ENCODE measurements around the gene OR5B2. TPM values are rescaled to one million over a fixed set of nuclear protein-coding genes. Genes with fewer than 3 reads are reported as not detected.

Gene OR5B2
- total and polyA plus RNA-seq, 2 experiments from 2014 or later: not detected

DNA sequence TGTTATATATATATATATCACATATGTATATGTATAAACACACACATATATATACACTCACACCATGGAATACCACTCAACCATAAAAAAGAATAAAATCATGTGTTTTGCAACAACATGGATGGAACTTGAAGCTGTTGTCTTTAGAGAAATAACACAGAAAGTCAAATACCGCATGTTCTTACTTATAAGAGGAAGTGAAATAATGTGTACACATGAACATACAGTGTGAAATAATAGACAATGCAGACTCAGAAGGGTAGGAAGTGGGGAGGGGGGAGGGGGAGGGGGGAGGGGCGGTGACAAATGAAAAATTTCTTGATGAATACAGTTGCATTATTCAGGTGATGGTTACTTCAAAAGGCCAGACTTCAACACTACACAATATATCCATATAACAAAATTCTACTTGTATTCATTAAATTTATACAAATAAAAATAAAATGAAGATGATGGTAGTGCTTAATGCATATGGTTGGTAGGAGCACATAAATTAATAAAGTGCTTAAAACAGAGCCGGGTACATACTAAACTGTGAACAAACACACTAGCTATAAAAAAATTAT lies 5.8 kb upstream of the OR5B2 start:
- Histone ChIP-seq H3K79me2 (replicated peaks; ENCODE audit: insufficient read depth) (no peaks in the 10 kb centered on the region), H3K4me1 (ENCODE audit: insufficient read depth) (peaks cover 5% of the 10 kb centered on the region; the same call in 1 of the 2 replicates), H3K27ac (ENCODE audit: low read depth) (no peak overlapping the region), H3K36me3 (ENCODE audit: insufficient read depth) (no peaks in the 10 kb centered on the region), H3K9me2 (ENCODE audit: insufficient read depth) (no peaks in the 10 kb centered on the region), H2AFZ (no peak overlapping the region), H4K20me1 (replicated peaks; ENCODE audit: insufficient read depth) (no peaks in the 10 kb centered on the region), H3K27me3 (ENCODE audit: insufficient read depth) (no peaks in the 10 kb centered on the region), H3K4me3 (no peak overlapping the region), H3F3A (replicated peaks; ENCODE audit: low read depth) (no peaks in the 10 kb centered on the region), H3K4me2 (no peak overlapping the region)
- ATAC-seq (no peak), DNase-seq (ENCODE audit: low spot score) (no peak)
- Mint-ChIP-seq H3K36me3 (ENCODE audit: low read depth) (peaks cover 4% of the 10 kb centered on the region; the same call in 1 of the 3 replicates), H3K4me3 (no peak overlapping the region), H3K4me1 (peaks cover 4% of the 10 kb centered on the region; the same call in 2 of the 3 replicates), H3K27ac (no peak overlapping the region), H3K27me3 (ENCODE audit: insufficient read depth, low read depth, poor library complexity) (no peaks in the 10 kb centered on the region), H3K9me3 (peaks cover 5% of the 10 kb centered on the region; the same call in 1 of the 3 replicates)
- TF ChIP-seq ZNF331 (CRISPR knock-in tag; IDR thresholded peaks at IDR 0.05; ENCODE audit: low read depth) (no peak), POLR2AphosphoS5 (IDR thresholded peaks at IDR 0.05; ENCODE audit: low read depth) (no peak), JUNB (IDR thresholded peaks at IDR 0.05; ENCODE audit: unreplicated experiment) (no peak), EZH2phosphoT487 (IDR thresholded peaks at IDR 0.05; ENCODE audit: unreplicated experiment) (no peak), NANOG (IDR thresholded peaks at IDR 0.05; ENCODE audit: borderline replicate concordance) (no peak), ZNF114 (CRISPR knock-in tag; IDR thresholded peaks at IDR 0.05) (no peak), EZH2 (IDR thresholded peaks at IDR 0.05; ENCODE audit: low read depth, unreplicated experiment) (no peak), STAT1 (IDR thresholded peaks at IDR 0.05; ENCODE audit: unreplicated experiment) (no peak), CREB1 (CRISPR knock-in tag; IDR thresholded peaks at IDR 0.05; ENCODE audit: low read depth) (no peak)
- TF ChIP-seq, protein P1, sequence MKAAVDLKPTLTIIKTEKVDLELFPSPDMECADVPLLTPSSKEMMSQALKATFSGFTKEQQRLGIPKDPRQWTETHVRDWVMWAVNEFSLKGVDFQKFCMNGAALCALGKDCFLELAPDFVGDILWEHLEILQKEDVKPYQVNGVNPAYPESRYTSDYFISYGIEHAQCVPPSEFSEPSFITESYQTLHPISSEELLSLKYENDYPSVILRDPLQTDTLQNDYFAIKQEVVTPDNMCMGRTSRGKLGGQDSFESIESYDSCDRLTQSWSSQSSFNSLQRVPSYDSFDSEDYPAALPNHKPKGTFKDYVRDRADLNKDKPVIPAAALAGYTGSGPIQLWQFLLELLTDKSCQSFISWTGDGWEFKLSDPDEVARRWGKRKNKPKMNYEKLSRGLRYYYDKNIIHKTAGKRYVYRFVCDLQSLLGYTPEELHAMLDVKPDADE (IDR thresholded peaks at IDR 0.05): no peak
- TF ChIP-seq, protein P2, sequence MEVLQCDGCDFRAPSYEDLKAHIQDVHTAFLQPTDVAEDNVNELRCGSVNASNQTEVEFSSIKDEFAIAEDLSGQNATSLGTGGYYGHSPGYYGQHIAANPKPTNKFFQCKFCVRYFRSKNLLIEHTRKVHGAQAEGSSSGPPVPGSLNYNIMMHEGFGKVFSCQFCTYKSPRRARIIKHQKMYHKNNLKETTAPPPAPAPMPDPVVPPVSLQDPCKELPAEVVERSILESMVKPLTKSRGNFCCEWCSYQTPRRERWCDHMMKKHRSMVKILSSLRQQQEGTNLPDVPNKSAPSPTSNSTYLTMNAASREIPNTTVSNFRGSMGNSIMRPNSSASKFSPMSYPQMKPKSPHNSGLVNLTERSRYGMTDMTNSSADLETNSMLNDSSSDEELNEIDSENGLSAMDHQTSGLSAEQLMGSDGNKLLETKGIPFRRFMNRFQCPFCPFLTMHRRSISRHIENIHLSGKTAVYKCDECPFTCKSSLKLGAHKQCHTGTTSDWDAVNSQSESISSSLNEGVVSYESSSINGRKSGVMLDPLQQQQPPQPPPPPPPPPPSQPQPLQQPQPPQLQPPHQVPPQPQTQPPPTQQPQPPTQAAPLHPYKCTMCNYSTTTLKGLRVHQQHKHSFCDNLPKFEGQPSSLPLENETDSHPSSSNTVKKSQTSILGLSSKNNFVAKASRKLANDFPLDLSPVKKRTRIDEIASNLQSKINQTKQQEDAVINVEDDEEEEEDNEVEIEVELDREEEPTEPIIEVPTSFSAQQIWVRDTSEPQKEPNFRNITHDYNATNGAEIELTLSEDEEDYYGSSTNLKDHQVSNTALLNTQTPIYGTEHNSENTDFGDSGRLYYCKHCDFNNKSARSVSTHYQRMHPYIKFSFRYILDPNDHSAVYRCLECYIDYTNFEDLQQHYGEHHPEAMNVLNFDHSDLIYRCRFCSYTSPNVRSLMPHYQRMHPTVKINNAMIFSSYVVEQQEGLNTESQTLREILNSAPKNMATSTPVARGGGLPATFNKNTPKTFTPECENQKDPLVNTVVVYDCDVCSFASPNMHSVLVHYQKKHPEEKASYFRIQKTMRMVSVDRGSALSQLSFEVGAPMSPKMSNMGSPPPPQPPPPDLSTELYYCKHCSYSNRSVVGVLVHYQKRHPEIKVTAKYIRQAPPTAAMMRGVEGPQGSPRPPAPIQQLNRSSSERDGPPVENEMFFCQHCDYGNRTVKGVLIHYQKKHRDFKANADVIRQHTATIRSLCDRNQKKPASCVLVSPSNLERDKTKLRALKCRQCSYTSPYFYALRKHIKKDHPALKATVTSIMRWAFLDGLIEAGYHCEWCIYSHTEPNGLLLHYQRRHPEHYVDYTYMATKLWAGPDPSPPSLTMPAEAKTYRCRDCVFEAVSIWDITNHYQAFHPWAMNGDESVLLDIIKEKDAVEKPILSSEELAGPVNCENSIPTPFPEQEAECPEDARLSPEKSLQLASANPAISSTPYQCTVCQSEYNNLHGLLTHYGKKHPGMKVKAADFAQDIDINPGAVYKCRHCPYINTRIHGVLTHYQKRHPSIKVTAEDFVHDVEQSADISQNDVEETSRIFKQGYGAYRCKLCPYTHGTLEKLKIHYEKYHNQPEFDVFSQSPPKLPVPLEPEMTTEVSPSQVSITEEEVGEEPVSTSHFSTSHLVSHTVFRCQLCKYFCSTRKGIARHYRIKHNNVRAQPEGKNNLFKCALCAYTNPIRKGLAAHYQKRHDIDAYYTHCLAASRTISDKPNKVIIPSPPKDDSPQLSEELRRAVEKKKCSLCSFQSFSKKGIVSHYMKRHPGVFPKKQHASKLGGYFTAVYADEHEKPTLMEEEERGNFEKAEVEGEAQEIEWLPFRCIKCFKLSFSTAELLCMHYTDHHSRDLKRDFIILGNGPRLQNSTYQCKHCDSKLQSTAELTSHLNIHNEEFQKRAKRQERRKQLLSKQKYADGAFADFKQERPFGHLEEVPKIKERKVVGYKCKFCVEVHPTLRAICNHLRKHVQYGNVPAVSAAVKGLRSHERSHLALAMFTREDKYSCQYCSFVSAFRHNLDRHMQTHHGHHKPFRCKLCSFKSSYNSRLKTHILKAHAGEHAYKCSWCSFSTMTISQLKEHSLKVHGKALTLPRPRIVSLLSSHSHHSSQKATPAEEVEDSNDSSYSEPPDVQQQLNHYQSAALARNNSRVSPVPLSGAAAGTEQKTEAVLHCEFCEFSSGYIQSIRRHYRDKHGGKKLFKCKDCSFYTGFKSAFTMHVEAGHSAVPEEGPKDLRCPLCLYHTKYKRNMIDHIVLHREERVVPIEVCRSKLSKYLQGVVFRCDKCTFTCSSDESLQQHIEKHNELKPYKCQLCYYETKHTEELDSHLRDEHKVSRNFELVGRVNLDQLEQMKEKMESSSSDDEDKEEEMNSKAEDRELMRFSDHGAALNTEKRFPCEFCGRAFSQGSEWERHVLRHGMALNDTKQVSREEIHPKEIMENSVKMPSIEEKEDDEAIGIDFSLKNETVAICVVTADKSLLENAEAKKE (CRISPR knock-in tag; IDR thresholded peaks at IDR 0.05): no peak
- TF ChIP-seq, protein P3, sequence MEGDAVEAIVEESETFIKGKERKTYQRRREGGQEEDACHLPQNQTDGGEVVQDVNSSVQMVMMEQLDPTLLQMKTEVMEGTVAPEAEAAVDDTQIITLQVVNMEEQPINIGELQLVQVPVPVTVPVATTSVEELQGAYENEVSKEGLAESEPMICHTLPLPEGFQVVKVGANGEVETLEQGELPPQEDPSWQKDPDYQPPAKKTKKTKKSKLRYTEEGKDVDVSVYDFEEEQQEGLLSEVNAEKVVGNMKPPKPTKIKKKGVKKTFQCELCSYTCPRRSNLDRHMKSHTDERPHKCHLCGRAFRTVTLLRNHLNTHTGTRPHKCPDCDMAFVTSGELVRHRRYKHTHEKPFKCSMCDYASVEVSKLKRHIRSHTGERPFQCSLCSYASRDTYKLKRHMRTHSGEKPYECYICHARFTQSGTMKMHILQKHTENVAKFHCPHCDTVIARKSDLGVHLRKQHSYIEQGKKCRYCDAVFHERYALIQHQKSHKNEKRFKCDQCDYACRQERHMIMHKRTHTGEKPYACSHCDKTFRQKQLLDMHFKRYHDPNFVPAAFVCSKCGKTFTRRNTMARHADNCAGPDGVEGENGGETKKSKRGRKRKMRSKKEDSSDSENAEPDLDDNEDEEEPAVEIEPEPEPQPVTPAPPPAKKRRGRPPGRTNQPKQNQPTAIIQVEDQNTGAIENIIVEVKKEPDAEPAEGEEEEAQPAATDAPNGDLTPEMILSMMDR (conservative IDR thresholded peaks at IDR 0.05; ENCODE audit: low read depth in 2 of 2): no peak
- TF ChIP-seq, protein P4, sequence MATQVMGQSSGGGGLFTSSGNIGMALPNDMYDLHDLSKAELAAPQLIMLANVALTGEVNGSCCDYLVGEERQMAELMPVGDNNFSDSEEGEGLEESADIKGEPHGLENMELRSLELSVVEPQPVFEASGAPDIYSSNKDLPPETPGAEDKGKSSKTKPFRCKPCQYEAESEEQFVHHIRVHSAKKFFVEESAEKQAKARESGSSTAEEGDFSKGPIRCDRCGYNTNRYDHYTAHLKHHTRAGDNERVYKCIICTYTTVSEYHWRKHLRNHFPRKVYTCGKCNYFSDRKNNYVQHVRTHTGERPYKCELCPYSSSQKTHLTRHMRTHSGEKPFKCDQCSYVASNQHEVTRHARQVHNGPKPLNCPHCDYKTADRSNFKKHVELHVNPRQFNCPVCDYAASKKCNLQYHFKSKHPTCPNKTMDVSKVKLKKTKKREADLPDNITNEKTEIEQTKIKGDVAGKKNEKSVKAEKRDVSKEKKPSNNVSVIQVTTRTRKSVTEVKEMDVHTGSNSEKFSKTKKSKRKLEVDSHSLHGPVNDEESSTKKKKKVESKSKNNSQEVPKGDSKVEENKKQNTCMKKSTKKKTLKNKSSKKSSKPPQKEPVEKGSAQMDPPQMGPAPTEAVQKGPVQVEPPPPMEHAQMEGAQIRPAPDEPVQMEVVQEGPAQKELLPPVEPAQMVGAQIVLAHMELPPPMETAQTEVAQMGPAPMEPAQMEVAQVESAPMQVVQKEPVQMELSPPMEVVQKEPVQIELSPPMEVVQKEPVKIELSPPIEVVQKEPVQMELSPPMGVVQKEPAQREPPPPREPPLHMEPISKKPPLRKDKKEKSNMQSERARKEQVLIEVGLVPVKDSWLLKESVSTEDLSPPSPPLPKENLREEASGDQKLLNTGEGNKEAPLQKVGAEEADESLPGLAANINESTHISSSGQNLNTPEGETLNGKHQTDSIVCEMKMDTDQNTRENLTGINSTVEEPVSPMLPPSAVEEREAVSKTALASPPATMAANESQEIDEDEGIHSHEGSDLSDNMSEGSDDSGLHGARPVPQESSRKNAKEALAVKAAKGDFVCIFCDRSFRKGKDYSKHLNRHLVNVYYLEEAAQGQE (IDR thresholded peaks at IDR 0.05; ENCODE audit: unreplicated experiment): no peak
